Amygdala (tissue), 56 donors: ENCODE measurements around the gene GRHL1.
A peak's percentile ranks its signal among the peaks of the same experiment; 100 is the strongest.

Experiments
- DNase-seq, 56 donors: peaks; one replicate each; lab custom pipeline; 2025; lab: John Stamatoyannopoulos, UW

Gene GRHL1

DNA sequence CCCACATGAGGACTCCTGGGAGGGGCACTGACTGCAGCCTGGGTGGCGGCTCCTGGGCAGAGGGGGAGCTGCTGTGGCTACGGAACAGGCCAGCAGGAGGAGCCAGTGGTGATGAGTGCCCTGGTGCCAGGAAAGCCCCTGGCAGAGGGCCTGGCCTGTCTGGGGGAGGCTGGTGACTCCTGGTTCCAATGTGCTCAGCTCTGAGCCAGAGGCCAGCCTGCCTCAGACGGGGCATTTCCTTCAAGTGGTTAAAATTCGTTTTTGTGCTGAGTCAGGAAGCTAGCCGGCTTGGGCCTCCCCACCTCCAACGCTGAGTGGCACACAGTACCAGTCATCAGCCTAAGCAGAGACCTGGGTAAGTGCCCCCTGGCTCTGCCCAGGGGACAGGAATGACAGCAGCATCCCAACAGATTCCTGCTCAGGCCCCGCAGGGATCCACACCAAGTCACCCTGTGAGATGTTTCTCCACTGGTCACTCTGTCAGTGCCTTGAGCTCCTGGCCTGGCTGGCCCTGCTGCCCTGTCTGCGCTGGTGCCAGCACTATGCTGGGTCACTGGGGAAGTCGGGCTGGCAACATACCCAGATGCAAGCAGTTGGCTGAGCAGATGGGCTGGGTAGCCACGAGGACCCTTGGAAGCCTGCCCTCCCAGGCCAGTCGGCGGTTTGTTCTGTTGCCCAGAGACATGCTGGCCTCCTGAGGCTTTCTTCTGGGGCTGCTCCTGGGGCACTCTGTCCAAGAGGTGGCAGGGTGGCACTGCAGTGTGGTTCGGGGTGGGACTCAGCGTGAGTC lies 84.8 kb downstream of the GRHL1 start:
- peak in 55 of 56 donors; percentile 30 to 93 (median 79) for DNase-seq

DNA sequence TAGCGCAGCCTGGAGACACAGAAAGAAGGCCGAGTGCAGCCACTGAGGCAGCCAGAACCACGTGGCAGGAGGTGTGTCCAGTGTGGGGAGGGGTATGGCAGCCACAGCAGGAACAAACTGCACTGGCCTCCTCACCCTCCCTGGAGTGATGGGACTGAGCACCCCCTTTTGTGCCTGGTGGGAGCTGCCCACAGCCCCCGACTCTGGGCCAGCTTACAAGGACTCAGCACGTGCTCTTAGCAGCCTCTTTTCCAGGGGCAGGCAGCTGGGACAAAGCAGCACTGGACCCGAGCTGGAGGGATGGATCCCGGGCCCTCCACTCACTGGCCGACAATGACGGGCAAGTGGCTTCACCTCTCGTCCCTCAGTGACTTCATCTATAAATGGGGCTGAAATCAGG lies 86.6 kb downstream of the GRHL1 start:
- DNase-seq, result no peak

DNA sequence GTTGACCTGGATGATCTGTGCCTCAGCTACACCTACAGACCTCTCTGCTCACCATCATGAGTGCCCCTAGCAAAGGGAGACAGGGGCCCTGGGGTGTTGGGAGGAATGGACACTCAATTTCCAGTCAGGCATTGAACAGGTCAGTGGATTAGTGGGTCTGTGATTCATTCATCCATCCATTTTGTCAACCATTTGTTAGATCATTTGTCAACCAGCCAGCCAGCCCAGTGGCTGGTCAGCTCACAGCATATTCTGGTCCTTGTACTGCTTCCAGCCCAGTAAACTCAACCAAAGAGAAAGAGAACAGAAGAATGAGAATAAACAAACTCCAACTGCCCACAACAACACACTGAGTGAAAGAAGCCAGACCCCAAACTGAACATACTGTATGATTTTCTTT lies 87.2 kb downstream of the GRHL1 start:
- peak in 1 of 56 donors; percentile 9 for DNase-seq

DNA sequence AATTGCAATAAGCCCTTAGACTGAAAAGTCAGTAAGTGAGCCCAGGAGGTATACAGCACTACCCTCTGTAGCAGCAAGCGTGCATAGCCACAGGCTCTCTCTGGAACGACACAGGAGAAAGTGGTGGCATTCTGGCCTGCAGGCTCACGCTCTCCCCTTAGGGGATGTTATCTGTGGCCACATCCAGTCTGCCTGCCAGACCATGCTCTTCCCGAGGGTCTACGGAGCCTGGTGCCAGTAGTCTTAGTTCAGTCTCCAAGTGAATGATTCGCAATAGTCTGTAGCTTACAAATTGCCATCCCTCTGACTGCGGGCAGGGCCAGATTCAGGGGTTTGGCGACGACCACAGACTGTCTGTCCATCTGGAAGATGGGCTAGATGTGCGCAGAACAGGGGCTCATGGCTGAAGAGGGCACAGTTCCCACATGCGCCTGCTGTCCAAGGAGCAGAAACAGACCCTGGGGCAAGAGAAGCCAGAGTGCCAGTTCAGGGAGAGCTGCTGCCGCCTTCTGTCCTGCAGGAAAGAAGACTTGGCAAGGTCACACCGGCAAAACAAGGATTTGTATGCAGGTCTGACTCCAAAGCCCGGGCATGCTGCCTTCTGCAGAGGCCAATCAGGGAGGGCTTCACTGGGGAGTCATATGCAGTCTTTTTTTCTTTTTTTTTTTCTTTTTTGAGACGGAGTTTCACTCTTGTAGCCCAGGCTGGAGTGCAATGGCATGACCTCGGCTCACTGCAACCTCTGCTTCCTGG lies 88.3 kb downstream of the GRHL1 start:
- DNase-seq, result peak in 41 of 56 donors; percentile 15 to 85 (median 53)

DNA sequence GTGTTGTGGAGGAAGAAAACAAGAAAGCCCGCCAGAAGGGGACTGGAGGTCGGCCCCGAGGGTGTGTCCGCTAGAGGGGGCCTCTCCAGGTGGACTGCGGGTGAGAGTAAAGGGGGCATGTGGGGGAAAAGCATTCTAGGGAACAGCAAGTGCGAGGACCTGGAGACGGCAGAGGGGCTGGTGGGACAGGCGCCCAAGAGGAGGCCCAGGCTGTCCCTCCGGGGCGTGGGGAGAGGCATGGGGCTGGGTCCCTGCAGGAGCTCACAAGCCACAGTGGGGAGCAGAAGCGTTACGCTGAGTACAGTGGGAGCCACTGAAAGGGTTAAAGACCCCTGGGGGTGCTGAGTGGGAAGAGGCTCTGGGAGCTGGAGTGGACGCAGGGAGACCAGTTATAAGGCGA lies 90.2 kb downstream of the GRHL1 start:
- DNase-seq, result no peak

DNA sequence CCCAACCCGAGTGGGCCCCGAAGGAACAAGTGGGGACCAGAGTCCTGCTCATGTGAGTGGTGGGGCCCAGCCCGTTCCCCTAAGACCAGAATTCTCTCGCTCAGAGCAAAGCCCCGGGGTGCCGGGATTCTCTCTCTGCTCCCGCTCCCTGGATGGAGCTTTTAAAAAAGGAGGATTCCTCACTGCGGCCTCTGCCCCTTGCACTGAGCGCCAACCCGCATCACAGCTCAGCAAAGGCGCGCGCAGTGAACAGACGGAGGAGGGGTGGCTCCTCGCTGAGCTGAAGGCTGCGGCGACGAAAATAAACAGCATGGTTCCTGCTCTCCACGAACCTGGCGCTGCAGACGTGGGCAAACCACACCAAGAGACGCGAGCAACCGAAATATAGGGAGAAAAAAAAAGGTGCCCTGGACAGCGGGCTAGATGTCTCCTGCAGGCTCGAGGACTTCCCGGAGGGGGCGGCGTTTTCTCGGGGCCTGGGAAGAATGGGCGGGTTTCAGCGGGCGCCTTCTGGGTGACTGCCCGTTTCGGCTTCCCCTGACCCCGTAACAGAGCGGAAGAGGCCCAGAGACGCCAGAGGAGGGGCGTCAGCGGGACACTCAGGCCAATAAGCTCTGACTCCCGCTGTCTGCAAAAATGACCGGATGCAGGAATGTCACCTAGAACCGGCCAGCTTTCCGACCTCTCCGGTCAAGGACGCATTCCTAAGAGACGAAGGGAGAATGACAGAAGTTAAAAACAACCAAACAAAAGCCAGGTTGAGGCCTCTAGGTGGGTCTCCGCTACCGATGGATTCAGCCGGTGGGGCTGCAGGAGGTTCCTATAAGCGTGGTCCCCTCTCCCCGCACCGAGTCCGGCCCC lies 91.0 kb downstream of the GRHL1 start:
- DNase-seq, result peak in 28 of 56 donors; percentile 19 to 63 (median 34)

DNA sequence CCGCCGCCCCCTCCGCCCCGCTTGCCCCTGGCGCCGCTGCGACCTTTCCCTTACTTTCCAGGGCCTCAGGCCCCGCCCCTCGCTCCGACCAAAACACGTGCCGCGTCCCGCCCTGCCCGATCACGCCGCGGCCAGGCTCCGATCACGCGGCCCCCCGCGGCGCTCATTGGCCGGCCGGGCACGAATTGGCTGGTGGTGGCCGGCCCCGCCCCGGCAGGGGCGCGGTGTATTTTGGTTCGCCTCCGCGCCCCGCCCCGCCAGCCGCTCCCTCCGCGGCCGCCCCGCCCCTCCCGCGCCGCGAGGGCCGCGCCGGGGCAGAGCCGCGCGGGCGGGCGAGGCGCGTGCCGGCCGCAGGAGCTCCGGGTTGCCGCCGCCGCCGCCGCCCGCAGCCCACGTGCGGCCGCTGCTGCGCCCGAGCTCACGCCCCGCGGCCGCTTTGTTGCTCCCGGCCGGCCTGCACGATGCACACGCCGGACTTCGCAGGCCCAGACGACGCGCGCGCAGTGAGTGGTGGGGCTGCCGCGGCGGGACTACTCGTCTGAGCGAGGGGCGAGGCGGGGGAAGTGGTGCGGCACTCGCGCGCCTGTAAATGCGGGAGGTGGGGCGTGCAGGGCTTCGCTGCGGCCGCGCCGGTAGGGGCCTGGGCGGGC lies 91.9 kb downstream of the GRHL1 start, which contains the start of gene KLF11:
TSS of gene KLF11 (plus strand) at position 295 of the 650 bp plus-strand sequence. CDS start at position 462, 167 bp downstream.
- peak in 50 of 56 donors; percentile 22 to 85 (median 63) for DNase-seq

DNA sequence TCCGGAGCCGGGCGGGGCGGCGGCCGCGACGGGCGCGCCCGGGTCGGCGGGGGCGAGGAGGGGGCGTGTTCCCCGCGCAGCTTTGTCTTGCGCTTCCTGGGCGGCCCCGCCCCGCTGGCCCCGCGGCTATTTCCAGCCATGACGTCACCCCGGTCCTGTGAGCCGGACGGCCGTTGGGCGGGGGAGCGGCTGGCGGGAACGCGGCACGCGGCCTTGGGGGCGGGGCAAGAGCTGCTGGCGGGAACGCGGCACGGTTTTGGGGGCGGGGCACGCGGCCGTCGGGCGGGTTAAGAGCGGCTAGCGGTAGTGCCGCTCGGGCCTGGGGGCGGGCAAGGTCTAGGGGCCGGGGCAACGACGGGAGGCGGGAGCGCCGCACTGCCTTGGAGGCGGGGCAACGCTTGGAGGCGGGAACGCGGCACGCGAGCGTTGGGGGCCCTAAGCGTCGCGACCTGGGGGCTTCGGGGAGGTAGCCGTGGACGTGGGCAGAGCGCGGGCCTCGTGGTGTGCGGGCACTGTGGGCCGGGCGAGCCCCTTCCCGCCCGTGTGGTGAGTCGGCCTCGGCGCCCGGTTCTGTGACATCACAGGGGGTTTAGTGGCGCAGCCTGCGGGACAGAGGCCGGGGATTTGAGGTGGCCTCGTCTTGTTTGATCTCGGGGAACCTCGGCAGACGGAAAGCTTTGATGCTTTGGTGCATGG lies 92.6 kb downstream of the GRHL1 start:
- peak in 52 of 56 donors; percentile 17 to 91 (median 76) for DNase-seq

DNA sequence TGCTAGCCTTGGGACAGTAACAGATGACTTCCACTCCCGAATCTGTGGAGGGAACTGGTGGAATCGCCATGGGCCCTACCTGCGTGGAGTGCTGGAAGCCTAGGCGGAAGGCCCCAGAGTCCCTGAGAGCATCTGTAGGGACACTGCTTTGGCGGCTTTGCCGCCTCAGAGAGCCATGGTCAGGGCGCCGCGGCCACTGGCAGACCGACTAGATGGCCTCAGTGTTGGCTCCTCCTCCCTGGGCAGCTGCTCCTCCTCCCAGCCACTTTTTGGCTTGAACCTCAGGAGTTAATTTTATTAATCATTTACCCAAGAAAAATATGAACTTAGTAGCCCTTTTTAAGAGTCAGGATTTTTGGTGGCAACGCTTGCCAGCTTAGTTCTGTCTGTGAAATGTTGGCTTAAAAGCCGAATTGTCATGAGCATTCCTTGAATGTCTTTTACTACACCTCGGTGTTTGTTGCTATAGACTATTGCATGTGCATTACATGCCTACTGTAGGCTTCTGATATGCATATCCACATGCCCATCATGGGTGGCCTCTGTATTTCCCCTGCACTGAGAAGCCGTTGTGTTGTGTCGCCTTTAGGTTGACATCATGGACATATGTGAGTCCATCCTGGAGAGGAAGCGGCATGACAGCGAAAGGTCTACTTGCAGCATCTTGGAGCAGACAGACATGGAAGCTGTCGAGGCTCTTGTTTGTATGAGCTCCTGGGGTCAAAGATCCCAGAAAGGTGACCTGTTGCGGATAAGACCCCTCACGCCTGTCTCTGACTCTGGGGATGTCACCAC lies 94.3 kb downstream of the GRHL1 start:
- DNase-seq, result no peak

DNA sequence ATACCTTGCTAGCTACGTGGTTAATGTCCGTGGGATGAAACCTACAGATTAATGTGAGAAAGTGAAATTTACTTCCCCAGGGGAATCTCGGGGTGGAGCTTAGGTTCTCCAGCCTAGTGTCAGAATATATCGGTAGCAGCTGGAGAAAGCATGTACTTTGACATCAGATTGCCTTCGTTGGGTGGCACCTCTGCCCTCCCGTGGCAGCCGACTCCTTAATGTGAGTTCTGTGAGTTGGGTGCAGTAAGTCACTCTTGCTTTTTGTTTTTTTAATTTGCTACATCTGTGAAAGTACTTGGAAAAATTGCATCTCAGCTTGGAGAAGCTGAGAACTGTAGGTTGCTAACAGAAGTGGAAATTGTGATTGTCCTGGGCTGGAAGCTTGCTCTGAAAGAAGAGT lies 95.4 kb downstream of the GRHL1 start:
- no peak for DNase-seq

DNA sequence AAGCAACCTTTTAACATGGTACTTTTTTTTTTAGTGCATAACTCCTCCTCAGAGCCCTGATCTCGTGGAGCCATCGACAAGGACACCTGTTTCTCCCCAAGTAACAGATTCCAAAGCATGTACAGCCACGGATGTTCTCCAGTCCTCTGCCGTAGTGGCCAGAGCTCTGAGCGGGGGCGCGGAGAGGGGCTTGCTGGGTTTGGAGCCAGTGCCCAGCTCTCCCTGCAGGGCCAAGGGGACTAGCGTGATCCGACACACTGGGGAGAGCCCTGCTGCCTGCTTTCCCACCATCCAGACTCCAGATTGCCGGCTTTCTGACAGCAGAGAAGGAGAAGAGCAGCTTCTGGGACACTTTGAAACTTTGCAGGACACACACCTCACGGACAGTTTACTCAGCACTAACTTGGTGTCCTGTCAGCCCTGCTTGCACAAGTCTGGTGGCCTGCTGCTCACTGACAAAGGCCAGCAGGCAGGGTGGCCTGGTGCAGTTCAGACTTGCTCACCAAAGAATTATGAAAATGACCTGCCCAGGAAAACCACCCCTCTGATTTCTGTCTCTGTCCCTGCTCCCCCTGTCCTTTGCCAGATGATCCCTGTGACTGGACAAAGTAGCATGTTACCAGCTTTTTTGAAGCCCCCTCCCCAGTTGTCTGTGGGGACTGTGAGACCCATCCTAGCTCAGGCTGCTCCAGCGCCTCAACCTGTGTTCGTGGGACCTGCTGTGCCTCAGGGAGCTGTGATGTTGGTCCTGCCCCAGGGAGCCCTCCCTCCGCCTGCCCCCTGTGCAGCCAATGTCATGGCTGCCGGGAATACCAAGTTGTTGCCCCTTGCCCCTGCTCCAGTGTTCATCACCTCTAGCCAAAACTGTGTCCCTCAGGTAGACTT lies 96.4 kb downstream of the GRHL1 start:
- DNase-seq, result no peak

DNA sequence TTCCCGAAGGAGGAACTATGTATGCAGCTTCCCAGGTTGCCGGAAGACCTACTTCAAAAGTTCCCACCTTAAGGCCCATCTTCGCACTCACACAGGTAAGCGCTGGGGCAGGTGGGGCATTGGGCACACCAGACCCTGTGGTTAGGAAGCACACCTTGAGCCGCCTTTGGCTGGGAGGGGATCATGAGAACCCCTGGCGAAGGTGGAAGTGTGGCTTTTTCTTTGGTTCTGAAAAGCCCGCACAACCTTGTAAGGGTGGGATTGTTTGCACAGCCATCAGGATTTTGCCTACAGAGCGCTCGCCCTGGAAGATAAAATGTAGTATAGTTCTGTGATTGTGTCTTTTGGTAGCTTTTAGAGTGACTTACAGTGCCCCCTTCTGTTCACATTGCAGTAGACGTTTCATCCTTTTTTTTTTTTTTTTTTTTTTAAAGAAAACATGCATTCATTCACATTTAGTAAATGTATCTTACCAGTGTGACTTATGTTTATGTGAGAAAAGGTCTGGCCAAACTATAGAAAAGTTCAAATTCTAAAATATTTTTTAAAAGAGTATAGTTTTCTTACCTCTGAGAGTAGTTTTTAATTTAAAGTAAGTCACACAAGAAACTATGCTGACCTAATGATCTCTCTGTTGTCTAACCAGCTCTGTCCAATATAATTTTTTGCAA lies 97.1 kb downstream of the GRHL1 start:
- peak in 2 of 56 donors; percentile 22 to 32 for DNase-seq
